HG02852 (cell line): Measurements from ENCODE around the gene TP53BP1.
"Not testable (repeated sequence)": the region's sequence is repeated elsewhere in the genome, so short reads cannot be mapped to it uniquely, and the experiment has no call there.

ENCODE experiments used
- ATAC-seq: cut with Tn5 transposase; IDR thresholded peaks from one replicate; pipeline ENCODE4 v1.9.1; 2021; ENCODE audit warnings: mild to moderate bottlenecking, moderate library complexity; ENCODE audit not compliant: unreplicated experiment

Gene TP53BP1

DNA sequence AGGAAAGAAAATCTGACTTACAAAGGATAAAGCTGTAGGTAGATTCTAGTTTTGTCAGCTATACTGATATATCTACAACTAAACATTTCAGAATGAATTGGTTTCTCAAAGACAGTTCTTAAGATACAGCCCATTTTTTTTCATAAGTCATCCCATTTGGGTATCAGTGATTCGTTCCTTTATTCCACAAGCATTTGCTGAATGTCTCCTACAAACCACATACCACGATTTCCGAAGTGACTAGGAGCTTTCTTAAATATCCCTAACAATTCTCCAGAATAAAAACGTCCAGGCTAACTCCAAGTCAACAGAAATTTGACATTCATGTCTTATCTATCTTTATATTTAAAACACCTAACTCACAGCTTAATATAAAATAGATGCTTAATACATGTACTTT lies 59.8 kb downstream of the TP53BP1 start:
- no peak for ATAC-seq

DNA sequence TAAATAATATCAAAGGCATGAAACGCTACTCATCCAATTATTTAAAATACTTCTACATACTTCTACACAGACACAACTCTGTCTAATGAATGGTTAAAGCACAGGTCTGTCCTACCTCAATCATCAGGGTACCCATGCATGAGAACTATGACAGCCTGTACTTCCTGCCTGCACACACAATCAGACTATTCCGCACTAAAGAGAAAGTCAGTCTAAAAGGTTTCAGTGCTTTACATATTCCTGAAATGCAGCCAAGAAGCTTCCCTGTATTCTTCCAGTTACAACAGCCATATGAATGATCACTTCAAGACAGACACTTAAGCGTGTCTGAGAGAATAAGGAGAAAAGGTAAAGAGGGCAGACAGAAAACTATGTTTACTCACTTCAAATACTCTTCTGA lies 63.3 kb downstream of the TP53BP1 start:
- ATAC-seq = no peak

DNA sequence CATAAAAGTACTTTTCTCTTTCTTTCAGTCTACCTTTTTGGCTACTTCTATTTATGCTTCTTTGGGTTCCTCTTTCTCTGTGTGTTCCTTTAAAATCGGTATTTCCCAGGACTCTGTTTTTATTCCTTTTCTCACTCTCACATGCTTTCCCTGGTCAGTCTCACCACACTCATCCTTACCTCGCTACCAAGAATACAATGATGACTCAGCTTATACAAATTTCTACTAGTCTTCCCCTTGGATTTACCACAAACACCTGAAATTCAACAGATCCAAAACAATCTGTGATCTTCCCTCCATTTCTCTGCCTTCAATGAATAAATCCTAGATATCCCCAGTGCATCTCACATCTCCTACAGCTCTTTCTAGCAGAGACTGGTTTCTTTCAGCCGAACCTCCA lies 69.2 kb downstream of the TP53BP1 start:
- no peak for ATAC-seq

DNA sequence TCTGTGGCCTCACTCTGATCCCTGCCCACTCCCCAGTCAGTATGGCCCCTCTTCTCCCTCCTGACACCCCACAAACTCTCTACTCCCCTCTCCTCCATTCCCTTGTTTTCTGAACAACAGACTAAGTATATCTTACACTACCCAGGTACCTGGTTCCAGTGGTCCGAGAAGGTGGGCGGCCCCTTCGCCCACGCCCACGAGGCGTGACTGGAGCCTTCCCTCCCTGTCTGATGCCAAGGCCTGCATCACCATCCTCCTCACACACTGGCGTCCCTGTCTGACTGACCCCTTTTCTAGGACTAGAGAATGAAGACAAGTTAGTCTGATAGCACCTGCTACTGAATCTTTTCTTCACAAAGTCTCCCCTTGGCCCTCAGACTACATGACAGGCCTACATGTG lies 72.1 kb downstream of the TP53BP1 start:
- no peak for ATAC-seq

DNA sequence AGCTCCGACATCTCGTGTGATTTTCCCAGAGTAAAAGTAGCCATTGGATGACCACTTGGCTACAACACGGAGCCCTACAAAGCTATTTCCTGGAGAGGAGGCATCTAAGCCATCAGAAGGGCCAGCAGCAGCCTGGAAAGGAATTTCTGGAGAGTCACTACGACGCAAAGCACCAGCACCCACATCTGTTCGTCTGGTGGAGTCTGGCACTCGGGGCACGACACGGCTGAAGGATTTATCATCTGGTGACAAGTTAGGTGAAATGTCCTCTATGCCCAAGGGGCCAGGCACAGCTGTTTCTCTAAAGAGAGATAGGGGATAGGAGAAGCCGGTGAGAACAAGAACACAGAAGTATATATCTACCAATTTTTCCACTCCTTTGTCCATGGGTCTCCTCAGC lies 72.5 kb downstream of the TP53BP1 start:
- no peak for ATAC-seq

DNA sequence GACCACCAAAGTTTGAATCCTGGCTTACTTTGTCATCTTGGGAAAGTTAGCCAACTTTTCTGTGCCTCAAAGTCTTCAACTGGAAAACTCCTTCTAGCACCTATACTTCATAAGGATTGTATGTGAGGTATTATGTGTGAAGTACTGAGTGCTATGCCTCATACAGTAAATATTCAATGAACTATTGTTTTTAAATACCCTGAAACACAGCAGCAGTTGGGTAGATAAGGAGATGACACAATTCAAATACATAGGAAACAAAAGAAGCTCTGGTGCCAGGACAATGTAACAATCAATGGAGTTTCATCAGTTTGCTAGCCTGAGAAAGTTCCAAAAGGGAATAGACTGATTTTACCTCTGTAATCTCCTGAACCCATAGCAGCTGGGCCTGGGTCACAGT lies 78.8 kb downstream of the TP53BP1 start:
- ATAC-seq = no peak

DNA sequence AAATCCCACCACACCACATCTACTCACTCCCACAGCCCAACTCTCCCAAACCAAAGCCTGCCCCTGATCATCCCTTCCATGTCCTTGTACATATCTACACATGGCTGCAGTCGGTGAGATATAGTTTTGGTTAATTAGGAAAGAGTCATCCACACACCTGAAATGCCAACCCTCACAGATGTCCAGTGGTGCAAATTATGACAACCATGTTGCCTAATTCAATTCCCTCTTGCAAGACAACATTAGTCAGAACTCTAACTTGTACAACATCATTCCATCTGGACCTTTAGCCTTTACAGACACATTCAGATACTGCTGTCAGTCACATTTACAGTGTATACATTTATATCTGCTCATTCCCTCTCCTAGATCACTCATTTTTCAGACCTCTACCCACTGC lies 80.9 kb downstream of the TP53BP1 start:
- ATAC-seq = no peak

DNA sequence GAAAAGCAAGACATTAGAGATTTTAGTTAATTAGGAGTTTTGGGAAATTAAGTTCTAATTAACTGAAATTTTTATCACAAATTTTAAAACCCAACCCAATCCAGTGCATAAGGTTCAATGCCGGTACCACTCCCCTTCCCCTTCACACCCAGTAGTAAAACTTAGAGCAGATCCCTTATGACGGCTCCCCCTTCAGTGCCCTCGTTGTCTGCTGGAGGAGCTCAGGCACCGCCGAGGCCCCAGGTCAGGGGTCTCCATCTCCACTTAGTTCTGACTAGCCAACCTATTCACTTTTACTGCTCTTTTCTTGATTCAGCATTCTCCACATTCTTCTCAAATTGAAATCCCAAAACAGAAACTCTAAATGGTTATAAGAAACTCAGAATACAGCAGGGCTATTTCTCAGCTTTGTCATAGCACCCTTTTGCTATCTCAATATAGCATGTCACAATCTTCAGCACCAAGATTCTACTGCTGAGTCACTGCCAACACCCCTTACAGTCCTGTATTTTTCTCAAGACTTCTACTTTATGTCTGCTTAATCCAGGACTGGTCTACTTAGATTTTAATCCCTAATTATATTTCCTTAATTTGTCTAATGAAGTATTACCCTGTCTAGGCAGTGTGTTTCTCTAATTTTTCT lies 82.3 kb downstream of the TP53BP1 start:
- ATAC-seq = no peak

DNA sequence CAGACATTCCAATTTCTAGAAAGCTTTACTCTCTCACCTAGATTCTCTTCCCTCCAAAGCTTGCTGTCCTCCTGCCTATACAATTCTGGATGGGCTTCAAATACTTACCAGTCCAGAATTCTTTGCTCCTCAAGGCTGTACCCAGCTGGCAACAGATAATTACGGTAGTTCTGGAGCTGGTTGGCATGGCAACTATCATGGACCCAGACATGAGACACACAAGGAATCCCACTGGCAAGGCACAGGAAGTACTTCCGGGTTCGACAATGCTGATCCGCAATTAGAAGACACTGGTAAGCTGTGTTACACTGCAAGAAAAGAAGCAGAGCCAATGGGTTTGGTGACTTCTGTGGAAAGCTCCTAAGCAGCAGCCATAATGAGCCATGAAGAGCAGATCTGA lies 84.2 kb downstream of the TP53BP1 start:
- no peak for ATAC-seq

DNA sequence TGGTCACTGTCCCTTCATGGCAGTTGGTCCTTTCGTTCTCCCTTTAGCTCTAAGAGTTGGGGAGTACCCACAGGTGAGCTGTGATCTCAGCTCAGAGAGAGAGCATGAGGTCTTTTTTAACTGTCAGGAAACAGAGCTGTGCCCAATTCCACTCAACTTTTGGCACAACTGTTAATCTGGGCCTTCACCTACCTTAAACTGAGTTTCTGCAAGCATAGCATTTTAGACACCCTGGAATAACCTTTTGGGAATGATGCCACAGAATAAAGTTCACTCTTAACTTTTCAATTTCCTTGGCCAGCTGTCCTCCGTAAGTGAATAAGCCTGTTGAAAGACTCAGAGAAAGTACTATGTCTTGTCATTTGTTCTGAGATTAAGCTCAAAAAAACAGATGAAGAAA lies 86.1 kb downstream of the TP53BP1 start:
- ATAC-seq = no peak

DNA sequence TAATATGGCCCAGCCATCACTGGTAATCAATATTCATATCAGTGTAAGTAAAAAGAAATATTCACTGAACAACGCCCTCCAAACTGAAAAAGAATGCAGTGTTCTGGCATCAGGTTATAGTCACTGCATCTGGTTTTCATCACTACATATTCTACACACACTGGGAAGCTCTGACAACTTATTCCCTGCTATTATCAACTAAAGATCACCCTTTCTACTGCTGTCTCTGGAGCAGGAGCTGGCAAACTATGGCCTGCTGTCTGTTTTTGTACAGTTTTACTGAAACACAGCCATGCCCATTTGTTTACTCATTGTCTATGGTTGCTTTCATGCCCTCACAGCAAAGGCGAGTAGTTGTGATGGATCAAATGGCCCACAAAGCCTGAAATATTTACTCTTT lies 86.8 kb downstream of the TP53BP1 start:
- no peak for ATAC-seq

DNA sequence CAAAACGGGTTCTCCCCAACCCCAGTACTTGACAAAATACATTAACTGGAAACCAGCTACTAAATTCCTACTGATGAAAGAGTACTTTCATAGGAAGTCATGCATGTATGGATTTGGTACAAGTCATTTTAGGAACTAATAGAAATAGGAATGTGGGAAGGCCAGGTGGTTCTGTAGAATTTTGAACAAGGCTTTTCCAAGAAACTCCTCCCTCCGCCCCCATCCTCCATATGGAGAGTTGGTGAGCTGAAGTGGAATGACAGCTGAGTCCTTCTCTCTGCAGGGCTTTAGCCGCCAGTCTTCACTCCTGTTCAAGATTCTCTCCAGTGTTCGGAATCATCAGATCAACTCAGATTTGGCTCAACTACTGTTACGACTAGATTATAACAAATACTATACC lies 88.8 kb downstream of the TP53BP1 start:
- no peak for ATAC-seq

DNA sequence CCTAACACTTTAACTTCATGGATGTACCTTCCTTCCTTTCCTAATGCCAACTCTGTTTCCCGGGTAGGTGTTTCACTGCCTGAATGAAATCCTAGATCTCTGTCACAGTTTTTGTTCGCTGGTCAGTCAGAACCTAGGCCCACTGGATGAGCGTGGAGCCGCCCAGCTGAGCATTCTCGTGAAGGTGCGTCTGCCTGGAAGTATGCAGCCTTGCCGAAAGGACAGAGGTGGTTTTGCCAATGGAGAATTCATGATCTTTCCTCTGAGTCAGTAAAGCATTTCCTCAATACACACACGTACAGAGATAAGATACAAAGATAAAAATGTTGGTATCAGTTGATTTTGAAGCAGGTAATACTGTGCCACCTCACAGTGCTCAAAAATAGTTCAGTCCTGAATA lies 89.3 kb downstream of the TP53BP1 start:
- no peak for ATAC-seq

DNA sequence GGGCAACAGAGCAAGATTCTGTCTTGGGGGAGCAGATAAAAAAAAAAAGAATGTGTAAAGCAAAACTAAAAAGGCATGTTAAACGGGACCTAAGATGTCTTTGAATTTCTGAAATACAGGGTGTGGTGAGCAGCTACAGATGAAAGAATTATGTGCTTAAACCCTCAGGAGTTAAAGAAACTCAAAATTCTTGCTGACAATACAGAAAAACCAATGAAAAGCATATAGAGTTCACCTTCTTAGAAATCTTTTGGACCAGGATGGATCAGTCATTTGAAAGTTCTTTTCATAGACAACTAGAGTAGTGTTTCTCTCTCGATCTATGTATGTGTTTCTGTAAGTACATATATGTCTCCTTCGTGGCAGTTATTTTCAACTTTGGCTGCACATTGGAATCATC lies 90.7 kb downstream of the TP53BP1 start:
- no peak for ATAC-seq

DNA sequence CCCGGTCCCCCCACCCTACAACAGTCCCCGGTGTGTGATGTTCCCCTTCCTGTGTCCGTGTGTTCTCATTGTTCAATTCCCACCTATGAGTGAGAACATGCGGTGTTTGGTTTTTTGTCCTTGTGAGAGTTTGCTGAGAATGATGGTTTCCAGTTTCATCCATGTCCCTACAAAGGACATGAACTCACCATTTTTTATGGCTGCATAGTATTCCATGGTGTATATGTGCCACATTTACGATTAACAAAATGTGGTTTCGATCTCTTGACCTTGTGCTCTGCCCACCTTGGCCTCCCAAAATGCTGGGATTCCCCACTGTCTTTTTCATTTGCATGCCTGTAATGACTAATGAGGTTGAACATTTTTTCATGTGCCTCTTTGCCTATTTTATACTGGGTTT lies 99.4 kb downstream of the TP53BP1 start:
- ATAC-seq = not testable (repeated sequence)

DNA sequence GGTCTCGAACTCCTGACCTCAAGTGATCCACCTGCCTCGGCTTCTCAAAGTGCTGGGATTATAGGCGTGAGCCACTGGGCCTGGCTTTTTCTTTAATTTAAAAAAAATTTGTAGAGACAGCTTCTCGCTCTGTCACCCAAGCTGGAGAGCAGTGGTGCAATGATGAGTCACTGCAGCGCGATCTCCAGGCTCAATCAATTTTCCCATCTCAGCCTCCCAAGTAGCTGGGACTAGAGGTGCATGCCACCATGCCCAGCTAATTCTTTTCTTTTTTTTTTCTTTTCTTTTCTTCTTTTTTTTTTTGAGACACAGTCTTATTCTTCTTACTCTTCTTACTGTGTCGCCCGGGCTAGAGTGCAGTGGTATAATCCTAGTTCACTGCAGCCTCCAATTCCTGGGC lies 102.2 kb downstream of the TP53BP1 start:
- ATAC-seq = no peak

DNA sequence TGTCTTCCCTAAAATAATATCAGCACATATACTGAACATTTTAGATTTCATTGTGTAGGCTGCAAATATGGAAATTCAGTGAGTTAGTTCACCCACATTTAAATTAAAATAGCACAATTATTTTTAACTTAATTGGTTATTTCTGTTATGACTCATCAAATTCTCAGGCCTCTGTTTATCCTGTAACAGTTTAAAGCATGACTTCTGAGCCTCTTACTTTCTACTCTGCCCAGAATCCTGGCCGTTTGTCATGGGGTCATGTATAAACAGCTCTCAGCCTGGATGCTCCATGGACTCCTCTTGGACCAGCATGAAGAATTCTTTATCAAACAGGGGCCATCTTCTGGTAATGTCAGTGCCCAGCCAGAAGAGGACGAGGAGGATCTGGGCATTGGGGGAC lies 109.9 kb downstream of the TP53BP1 start:
- ATAC-seq = no peak

DNA sequence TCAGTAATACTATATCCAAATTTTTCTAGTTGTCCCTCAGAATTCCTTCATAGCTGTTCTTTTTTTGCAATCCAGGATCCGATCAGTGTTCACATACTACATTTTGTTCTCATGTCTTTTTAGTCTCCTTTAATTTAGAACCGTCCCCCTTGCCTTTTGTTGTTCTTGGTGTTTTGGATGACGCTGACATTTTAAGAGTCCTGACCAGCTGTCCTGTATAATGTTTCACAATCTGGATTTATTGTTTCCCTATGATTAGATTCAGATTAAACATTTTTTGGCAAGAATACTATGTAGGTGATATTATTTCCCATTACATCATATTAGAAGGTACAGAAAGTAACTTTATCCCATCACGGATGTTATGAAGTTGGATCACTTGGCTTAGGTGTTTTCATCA lies 110.6 kb downstream of the TP53BP1 start:
- ATAC-seq = no peak

DNA sequence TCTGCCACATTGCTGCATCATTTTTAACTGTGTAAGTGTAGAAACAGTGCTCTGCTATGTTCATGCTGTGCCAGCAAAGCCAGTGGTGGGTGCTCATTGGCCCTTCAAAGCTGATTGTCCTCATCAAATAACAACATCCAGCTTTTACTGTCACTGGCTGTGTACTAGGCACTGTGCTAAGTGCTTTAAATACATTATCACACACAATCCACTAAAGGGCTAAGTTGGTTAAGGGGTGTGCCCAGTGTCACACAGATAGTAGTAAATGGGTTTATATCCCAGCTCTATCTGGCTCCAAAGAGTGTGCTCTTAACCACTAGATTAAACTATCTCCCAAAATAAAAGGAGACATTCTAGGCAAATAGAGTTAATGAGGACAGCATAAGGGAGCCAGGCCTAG lies 114.4 kb downstream of the TP53BP1 start:
- no peak for ATAC-seq

DNA sequence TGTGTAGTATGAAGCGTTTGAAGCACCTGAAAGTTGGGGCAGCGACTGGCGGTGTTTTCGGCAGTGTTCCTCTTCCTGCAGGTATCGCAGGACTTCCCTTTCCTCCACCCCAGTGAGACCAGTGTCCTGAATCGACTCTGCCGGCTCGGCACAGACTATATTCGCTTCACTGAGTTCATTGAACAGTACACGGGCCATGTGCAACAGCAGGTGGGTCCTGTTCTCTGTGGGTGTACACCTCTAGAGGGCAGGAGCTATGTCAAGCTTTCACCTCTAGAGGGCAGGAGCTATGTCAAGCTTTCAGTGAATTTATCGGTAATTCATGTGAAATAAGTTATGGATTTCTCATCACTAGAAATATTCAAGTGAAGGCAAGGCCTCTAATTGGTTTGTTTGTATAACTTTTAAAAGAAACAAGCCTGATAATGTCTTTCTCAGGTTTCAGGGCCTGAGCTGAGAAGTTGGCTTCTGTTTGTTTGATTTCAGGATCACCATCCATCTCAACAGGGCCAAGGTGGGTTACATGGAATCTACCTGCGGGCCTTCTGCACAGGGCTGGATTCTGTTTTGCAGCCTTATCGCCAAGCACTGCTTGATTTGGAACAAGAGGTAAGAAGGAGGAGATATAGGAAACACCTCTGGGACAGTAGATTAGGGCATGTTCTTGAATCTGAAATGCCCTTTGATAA lies 116.8 kb downstream of the TP53BP1 start:
- no peak for ATAC-seq

DNA sequence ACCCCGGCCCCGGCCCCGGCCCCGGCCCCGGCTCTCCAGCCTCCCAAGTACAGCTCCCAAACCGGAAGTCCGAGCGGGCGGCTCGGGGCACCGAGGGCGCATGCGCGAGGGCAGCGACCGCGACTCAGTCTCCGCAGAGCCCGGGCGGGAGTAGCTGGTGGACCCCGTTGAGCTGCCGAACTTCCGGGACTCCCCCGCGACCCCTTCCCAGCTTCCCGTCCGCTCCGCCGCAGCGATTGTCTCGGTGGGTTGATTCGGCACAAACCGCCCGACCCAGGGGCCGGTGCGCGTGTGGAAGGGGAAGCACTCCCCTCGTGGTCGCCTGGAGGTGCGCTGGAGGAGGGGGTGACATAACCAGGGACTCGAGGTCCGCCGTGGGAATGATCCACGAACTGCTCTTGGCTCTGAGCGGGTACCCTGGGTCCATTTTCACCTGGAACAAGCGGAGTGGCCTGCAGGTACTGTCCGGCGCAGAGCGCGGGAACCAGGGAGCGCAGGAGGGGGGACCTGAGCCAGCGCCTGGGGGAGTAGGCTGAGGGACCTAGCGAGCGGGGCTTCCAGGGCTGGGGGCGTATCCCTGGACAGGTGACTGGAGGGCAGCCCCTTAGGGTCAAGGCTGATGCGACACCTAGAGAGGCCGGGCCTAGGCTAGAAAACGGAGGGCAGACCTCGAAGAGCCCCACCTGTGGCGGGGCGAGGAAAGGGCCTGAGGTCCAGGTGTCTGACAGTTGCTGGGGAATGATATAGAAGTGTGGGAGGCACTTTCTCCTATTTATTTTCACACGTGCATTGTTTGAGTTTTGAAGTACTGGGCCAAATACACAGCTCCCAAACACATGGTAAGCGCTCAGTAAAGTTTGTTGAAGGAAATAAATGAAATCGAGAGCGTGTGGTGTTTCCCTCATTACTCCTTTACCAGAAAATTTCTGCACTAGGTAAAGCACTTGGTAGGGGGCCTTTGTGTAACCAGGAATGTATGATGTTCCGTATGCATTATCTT lies 121.7 kb downstream of the TP53BP1 start, which contains the start of the genes TUBGCP4 and ZSCAN29:
TUBGCP4 (plus strand) TSS at position 127 of the 1,000 bp plus-strand sequence; CDS start at position 381, 254 bp downstream.
ZSCAN29 (minus strand) TSS at position 69 of the 1,000 bp plus-strand sequence. CDS start 1,130 bp downstream, outside the sequence.
- peak; percentile 76 for ATAC-seq
